Colonic mucosa (tissue), 4 donors: ENCODE results near the gene FBN1. TPM values are rescaled to one million over a fixed set of nuclear protein-coding genes. Genes with fewer than 3 reads are reported as not detected.

ENCODE experiments used
- DNase-seq: peaks from one replicate; pipeline ENCODE4 v3.0.0-alpha.2; 2020
- H3K27ac ChIP-seq: fragments of 200-600 bp; one replicate; pipeline ENCODE4 v1.8.0; 2021
- H3K27me3 ChIP-seq: fragments of 200-600 bp; one replicate; pipeline ENCODE4 v1.8.0; 2021
- H3K36me3 ChIP-seq: fragments of 200-600 bp; one replicate; pipeline ENCODE4 v1.8.0; 2021
- H3K4me1 ChIP-seq: fragments of 200-600 bp; one replicate; pipeline ENCODE4 v1.8.0; 2021; ENCODE audit warnings: mild to moderate bottlenecking
- H3K4me3 ChIP-seq: fragments of 200-600 bp; one replicate; pipeline ENCODE4 v1.8.0; 2021
- H3K9ac ChIP-seq, 2 donors: one replicate each; pipeline ENCODE4 v1.7.0; 2013; ENCODE audit warnings: control low read depth in 2 of 2, low read depth in 2 of 2, low read length in 2 of 2
- H3K9me3 ChIP-seq: fragments of 200-600 bp; one replicate; pipeline ENCODE4 v1.8.0; 2021
- CTCF ChIP-seq: fragments of 200-600 bp; IDR thresholded peaks from one replicate; pipeline ENCODE4 v1.8.0; 2022; ENCODE audit warnings: antibody characterized with exemption, mild to moderate bottlenecking
- intact Hi-C: fragments of 100-400 bp; cut with DNase I; formaldehyde crosslinking; loops from one replicate; pipeline ENCODE4 v1.14.1; 2022
- total RNA-seq, 2 donors: library from RNA; stranded (reverse); fragmentation: NEBNext Ultra II Directional in 1 of 2; extraction: Animal tissue kit (Norgen Biotek cat#: 25700) in 1 of 2; gene quantifications; one replicate each; pipeline ENCODE4 v1.2.1, GENCODE V29; 2021
- donor health status: healthy.
- donor health status: DM: no; HTN: no; CAD: no.
- donor health status: DM: no; HTN: no; CAD: no.

FBN1 gene
- total RNA-seq, 2 donors from 2014 or later = 6.6 to 19.5 TPM

- Histone ChIP-seq H3K4me3 (no peak overlapping the region), H3K9ac (no peak overlapping the region), H3K36me3 (no peaks in the 10 kb centered on the region), H3K9me3 (no peaks in the 10 kb centered on the region), H3K4me1 (no peaks in the 10 kb centered on the region), H3K27ac (no peak overlapping the region), H3K27me3 (no peaks in the 10 kb centered on the region)
- intact Hi-C loops = no loop called here
- no peak for DNase-seq
- no peak for TF ChIP-seq CTCF
Measured at GRCh38 chr15:48391950-48392349, 253.6 kb downstream of the FBN1 start.

GRCh38 chr15:48389691-48390143 is 255.8 kb downstream of the FBN1 start:
- intact Hi-C loops = no loop called here
- H3K27ac ChIP-seq = no peak overlapping the region
- H3K9ac ChIP-seq = no peak overlapping the region

GRCh38 chr15:48388910-48389309 is 256.6 kb downstream of the FBN1 start:
- H3K4me1 ChIP-seq = no peaks in the 10 kb centered on the region
- H3K9ac ChIP-seq = no peak overlapping the region
- no peak for TF ChIP-seq CTCF
- no peak overlapping the region for H3K4me3 ChIP-seq
- no peak overlapping the region for H3K27ac ChIP-seq
- no peaks in the 10 kb centered on the region for H3K9me3 ChIP-seq
- no peaks in the 10 kb centered on the region for H3K36me3 ChIP-seq
- intact Hi-C loops = no loop called here
- no peaks in the 10 kb centered on the region for H3K27me3 ChIP-seq
- no peak for DNase-seq

More at GRCh38 chr15:48389691-48390143, 255.8 kb downstream of the FBN1 start:
- Histone ChIP-seq H3K4me1 (no peaks in the 10 kb centered on the region), H3K36me3 (no peaks in the 10 kb centered on the region), H3K9me3 (no peaks in the 10 kb centered on the region), H3K27me3 (no peaks in the 10 kb centered on the region), H3K4me3 (no peak overlapping the region)
- DNase-seq = no peak
- TF ChIP-seq CTCF = no peak

GRCh38 chr15:48388016-48388851 is 257.3 kb downstream of the FBN1 start:
- intact Hi-C loops = no loop called here
- no peak overlapping the region for H3K4me3 ChIP-seq
- no peaks in the 10 kb centered on the region for H3K9me3 ChIP-seq
- no peaks in the 10 kb centered on the region for H3K36me3 ChIP-seq
- DNase-seq = no peak
- no peaks in the 10 kb centered on the region for H3K27me3 ChIP-seq
- H3K27ac ChIP-seq = no peak overlapping the region
- no peak for TF ChIP-seq CTCF
- no peaks in the 10 kb centered on the region for H3K4me1 ChIP-seq
- H3K9ac ChIP-seq = no peak overlapping the region

- intact Hi-C loops = no loop called here
- no peaks in the 10 kb centered on the region for H3K36me3 ChIP-seq
- H3K27ac ChIP-seq = no peak overlapping the region
- DNase-seq = no peak
- no peak overlapping the region for H3K4me3 ChIP-seq
- H3K27me3 ChIP-seq = no peaks in the 10 kb centered on the region
- no peak overlapping the region for H3K9ac ChIP-seq
- TF ChIP-seq CTCF = no peak
- no peaks in the 10 kb centered on the region for H3K4me1 ChIP-seq
- no peaks in the 10 kb centered on the region for H3K9me3 ChIP-seq
Measured at GRCh38 chr15:48385031-48385830, 260.3 kb downstream of the FBN1 start.
